Fibroblast of villous mesenchyme (primary cell): Measurements from ENCODE around the gene KCNH2. TPM values are rescaled to one million over a fixed set of nuclear protein-coding genes. Genes with fewer than 3 reads are reported as not detected.

Experiments
- DNase-seq: peaks from one replicate; pipeline ENCODE4 v3.0.0-alpha.2; 2010; ENCODE audit warnings: low read depth
- H3K4me3 ChIP-seq: 2 replicates; pipeline ENCODE4 v1.5.1; 2011; ENCODE audit warnings: low read depth, mild to moderate bottlenecking, low read length
- CTCF ChIP-seq: IDR thresholded peaks from 2 replicates; pipeline ENCODE4 v1.5.1; 2012; ENCODE audit warnings: low read depth, mild to moderate bottlenecking, low read length; ENCODE audit not compliant: insufficient read depth
- total RNA-seq: library from RNA; depleted of rRNA; stranded (reverse); fragments of >200 nt; gene quantifications from 2 replicates; pipeline ENCODE4 v1.2.3, GENCODE V29; 2012

The KCNH2 gene
- total RNA-seq, 1 donor: 2.6 TPM

GRCh38 chr7:150999497-151000230 is 21.5 kb upstream of the KCNH2 start:
- no peak overlapping the region for H3K4me3 ChIP-seq
- no peak for DNase-seq
- TF ChIP-seq CTCF: no peak

- TF ChIP-seq CTCF: no peak
- no peak for DNase-seq
- H3K4me3 ChIP-seq: no peak overlapping the region
Observed at GRCh38 chr7:150999001-150999400, 20.9 kb upstream of the KCNH2 start.

- no peak for DNase-seq
- no peak for TF ChIP-seq CTCF
- no peak overlapping the region for H3K4me3 ChIP-seq
Observed at GRCh38 chr7:150998341-150998740, 20.2 kb upstream of the KCNH2 start.

DNA sequence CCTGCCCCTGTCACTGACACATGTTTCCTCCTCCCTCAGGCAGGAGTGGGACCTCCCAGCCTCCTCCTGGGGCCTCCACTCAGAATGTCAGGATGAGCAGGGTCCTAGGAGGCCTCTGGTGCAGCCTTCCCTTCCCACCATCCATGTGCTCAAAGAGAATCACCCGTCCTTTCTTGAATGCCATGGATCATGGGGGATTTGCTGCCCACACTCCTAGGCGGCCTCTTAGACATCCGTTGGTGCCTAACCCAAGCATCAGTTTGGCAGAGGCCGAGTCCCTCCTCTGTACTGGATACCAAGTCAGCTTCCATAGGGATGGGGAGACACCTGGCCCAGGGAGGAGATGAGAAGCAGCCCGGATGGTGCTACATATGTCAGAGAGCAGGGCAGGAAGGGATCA is 19.7 kb upstream of the KCNH2 start:
- H3K4me3 ChIP-seq: no peak overlapping the region
- TF ChIP-seq CTCF: no peak
- no peak for DNase-seq

GRCh38 chr7:150997075-150997511 is 19.0 kb upstream of the KCNH2 start:
- H3K4me3 ChIP-seq: no peak overlapping the region
- TF ChIP-seq CTCF: no peak
- no peak for DNase-seq

- H3K4me3 ChIP-seq: no peak overlapping the region
- DNase-seq: no peak
- no peak for TF ChIP-seq CTCF
Observed at GRCh38 chr7:150996376-150997074, 18.4 kb upstream of the KCNH2 start.
